PC-9 (cell line): Measurements from ENCODE around the gene GTPBP3. TPM values are rescaled to one million over a fixed set of nuclear protein-coding genes. Genes with fewer than 3 reads are reported as not detected.
A peak's percentile ranks its signal among the peaks of the same experiment; 100 is the strongest.

Experiments used
- BruUV-seq: library from RNA; stranded (reverse); fragments of 400-500 nt; replicated peaks from 2 replicates; lab custom pipeline; 2021; lab: Mats Ljungman, UMichigan
- CTCF ChIA-PET: fragments of 300-600 bp; sonication (Branson Sonifier 250); formaldehyde crosslinking; loops from one replicate; lab custom pipeline; 2022; ENCODE audit warnings: antibody characterized with exemption; lab: Charles Lee
- POLR2A ChIA-PET: fragments of 300-600 bp; sonication (Branson Sonifier 250); formaldehyde crosslinking; loops from one replicate; lab custom pipeline; 2022; ENCODE audit warnings: antibody characterized with exemption; ENCODE audit not compliant: unreplicated experiment; lab: Charles Lee
- DNase-seq, 2 experiments: peaks; one replicate each; pipeline versions ENCODE4 v3.0.0 to v3.0.0-alpha.2; 2015 to 2022; ENCODE audit warnings: mixed read lengths in 1 of 2
- H2AFZ ChIP-seq: fragments of 200-600 bp; sonication (generic); 2 replicates; pipeline ENCODE4 v1.8.1; 2017; ENCODE audit warnings: antibody characterized with exemption
- H3F3A ChIP-seq: fragments of 200-600 bp; sonication (generic); 2 replicates; pipeline ENCODE4 v1.8.1; 2017; ENCODE audit warnings: antibody characterized with exemption, mild to moderate bottlenecking, low read depth; ENCODE audit not compliant: insufficient read depth
- H3K27ac ChIP-seq: fragments of 200-600 bp; sonication (generic); 2 replicates; pipeline ENCODE4 v1.6.1; 2016; ENCODE audit warnings: mixed run types
- H3K27me3 ChIP-seq: fragments of 200-600 bp; sonication (generic); 2 replicates; pipeline ENCODE4 v1.6.1; 2016; ENCODE audit warnings: low read depth, mixed run types; ENCODE audit not compliant: insufficient read depth
- H3K36me3 ChIP-seq: fragments of 200-600 bp; sonication (generic); 2 replicates; pipeline ENCODE4 v1.6.1; 2016; ENCODE audit warnings: low read depth, mixed run types
- H3K4me1 ChIP-seq: fragments of 200-600 bp; sonication (generic); replicated peaks from 2 replicates; pipeline ENCODE4 v1.6.1; 2016; ENCODE audit warnings: mixed run types; ENCODE audit not compliant: insufficient read depth
- H3K4me2 ChIP-seq: fragments of 200-600 bp; sonication (generic); 2 replicates; pipeline ENCODE4 v1.6.1; 2017; ENCODE audit warnings: mixed run types
- H3K4me3 ChIP-seq: fragments of 200-600 bp; sonication (generic); 2 replicates; pipeline ENCODE4 v1.6.1; 2016; ENCODE audit warnings: mixed run types
- H3K79me2 ChIP-seq: fragments of 200-600 bp; sonication (generic); 2 replicates; pipeline ENCODE4 v1.6.1; 2017; ENCODE audit warnings: low read depth, mixed run types
- H3K9me2 ChIP-seq: fragments of 200-600 bp; sonication (generic); 2 replicates; pipeline ENCODE4 v1.8.1; 2017; ENCODE audit warnings: mild to moderate bottlenecking; ENCODE audit not compliant: insufficient read depth
- H3K9me3 ChIP-seq: fragments of 200-600 bp; sonication (generic); 2 replicates; pipeline ENCODE4 v1.8.1; 2016; ENCODE audit warnings: low read depth; ENCODE audit not compliant: insufficient read depth
- H4K20me1 ChIP-seq: fragments of 200-600 bp; sonication (generic); 2 replicates; pipeline ENCODE4 v1.8.1; 2017; ENCODE audit not compliant: insufficient read depth
- CTCF ChIP-seq: fragments of 200-600 bp; sonication (generic); conservative IDR thresholded peaks from 2 replicates; pipeline ENCODE4 v1.6.1; 2017; ENCODE audit warnings: mixed run types, antibody characterized with exemption, mild to moderate bottlenecking, moderate library complexity
- EZH2 ChIP-seq: fragments of 200-600 bp; sonication (generic); IDR thresholded peaks from 2 replicates; pipeline ENCODE4 v1.8.0; 2017; ENCODE audit warnings: antibody characterized with exemption, low read depth
- intact Hi-C: fragments of 100-400 bp; cut with micrococcal nuclease; formaldehyde crosslinking; loops from one replicate; pipeline ENCODE4 v1.10.0; 2022; ENCODE audit not compliant: unreplicated experiment
- total RNA-seq: library from RNA; stranded (reverse); gene quantifications from 2 replicates; pipeline ENCODE4 v1.2.3, GENCODE V29; 2021

Gene GTPBP3
- total RNA-seq, 1 experiment from 2014 or later = 50.7 TPM

- peaks cover 26% of the 10 kb centered on the region for H3K36me3 ChIP-seq
- H3K4me2 ChIP-seq = peak overlapping the region; percentile 85
- ChIA-PET POLR2A (interaction anchor here (0.6 to 0.8 kb wide), 3 partner anchors 76 to 548 kb away, joined by 4 to 9 read pairs (median 4); no protein-coding TSS in a partner anchor), CTCF (interaction anchor here (0.6 to 1.7 kb wide), 2 partner anchors 20 to 54 kb away, joined by 3 to 8 read pairs; no protein-coding TSS in a partner anchor)
- intact Hi-C loops = no loop called here
- peak overlapping the region; percentile 46 for H3K4me3 ChIP-seq
- no peaks in the 10 kb centered on the region for H3K27me3 ChIP-seq
- no TSS peak for BruUV-seq
- H3K9me3 ChIP-seq = no peaks in the 10 kb centered on the region
- peaks cover 61% of the 10 kb centered on the region for H3K79me2 ChIP-seq
- H2AFZ ChIP-seq = no peak overlapping the region
- H3F3A ChIP-seq = peaks cover 56% of the 10 kb centered on the region
- peaks cover 37% of the 10 kb centered on the region for H3K4me1 ChIP-seq
- no peaks in the 10 kb centered on the region for H3K9me2 ChIP-seq
- DNase-seq = no peak
- TF ChIP-seq CTCF (no peak), EZH2 (no peak)
- H3K27ac ChIP-seq = peak overlapping the region; percentile 65
- H4K20me1 ChIP-seq = peaks cover 12% of the 10 kb centered on the region
These were observed 24.9 kb upstream of the GTPBP3 start for GRCh38 chr19:17312189-17313113.

- H3K27me3 ChIP-seq = no peaks in the 10 kb centered on the region
- H3K9me3 ChIP-seq = no peaks in the 10 kb centered on the region
- H3K4me2 ChIP-seq = no peak overlapping the region
- H3K9me2 ChIP-seq = no peaks in the 10 kb centered on the region
- H3K4me1 ChIP-seq = peaks cover 43% of the 10 kb centered on the region
- no peak overlapping the region for H3K4me3 ChIP-seq
- no peak for DNase-seq
- no peak for TF ChIP-seq EZH2
- no peak for TF ChIP-seq CTCF
- peaks cover 71% of the 10 kb centered on the region for H3K79me2 ChIP-seq
- no peak overlapping the region for H3K27ac ChIP-seq
- intact Hi-C loops = no loop called here
- peaks cover 33% of the 10 kb centered on the region for H3K36me3 ChIP-seq
- peaks cover 55% of the 10 kb centered on the region for H3F3A ChIP-seq
- peaks cover 12% of the 10 kb centered on the region for H4K20me1 ChIP-seq
- no TSS peak for BruUV-seq
- ChIA-PET CTCF (no interaction called here), POLR2A (no interaction called here)
- H2AFZ ChIP-seq = no peak overlapping the region
These were observed 23.3 kb upstream of the GTPBP3 start for GRCh38 chr19:17314007-17314593.

- BruUV-seq = no TSS peak
- peaks cover 37% of the 10 kb centered on the region for H3K36me3 ChIP-seq
These were observed 18.4 kb upstream of the GTPBP3 start for GRCh38 chr19:17318966-17319365.

More at GRCh38 chr19:17318966-17319365, 18.4 kb upstream of the GTPBP3 start:
- Histone ChIP-seq H3K4me3 (no peak overlapping the region), H4K20me1 (peaks cover 12% of the 10 kb centered on the region; the same call in 1 of the 2 replicates), H3F3A (peaks cover 53% of the 10 kb centered on the region), H3K4me2 (no peak overlapping the region), H3K4me1 (peaks cover 13% of the 10 kb centered on the region), H3K79me2 (peaks cover 28% of the 10 kb centered on the region), H3K27me3 (no peaks in the 10 kb centered on the region), H3K9me3 (no peaks in the 10 kb centered on the region), H2AFZ (no peak overlapping the region), H3K27ac (no peak overlapping the region), H3K9me2 (no peaks in the 10 kb centered on the region)
- intact Hi-C loops = no loop called here
- no peak for DNase-seq
- TF ChIP-seq CTCF (no peak), EZH2 (no peak)
- CTCF ChIA-PET = no interaction called here
- POLR2A ChIA-PET = no interaction called here
